ENCODE data around the gene FAM229B.

Gene FAM229B

DNA sequence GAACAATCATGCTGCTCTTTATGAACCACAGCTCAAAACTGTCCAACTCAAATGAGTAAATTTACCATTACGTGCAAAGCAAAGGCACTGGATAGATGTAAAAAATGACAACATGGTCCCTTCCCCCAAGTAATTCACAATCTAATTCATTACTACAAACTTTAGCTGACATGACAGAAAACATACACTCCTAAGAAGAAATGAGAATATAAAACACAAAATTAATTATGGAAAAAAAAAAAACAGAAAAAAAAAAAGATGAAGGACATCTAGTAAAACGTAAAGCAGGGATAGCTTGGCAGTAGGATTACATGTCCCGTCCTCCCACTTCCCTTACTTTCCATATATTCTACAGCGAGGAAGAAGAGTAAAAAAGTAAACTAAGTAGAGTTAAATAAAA is 5.8 kb upstream of the FAM229B start:
- Histone ChIP-seq H3K4me3 (ENCODE audit: low read depth in 1 of 2, low read length in 2 of 2) (no peak overlapping the region), H3K36me3 (ENCODE audit: insufficient read depth, low read length) (peaks cover 48% of the 10 kb centered on the region; the same call in 1 of the 2 replicates), H3K4me2 (ENCODE audit: insufficient read depth, low read length) (no peak overlapping the region), H4K20me1 (ENCODE audit: insufficient read depth, low read length) (no peaks in the 10 kb centered on the region), H3K9me3 (ENCODE audit: insufficient read depth, low read length, severe bottlenecking) (no peaks in the 10 kb centered on the region), H2AFZ (ENCODE audit: low read depth, low read length) (no peak overlapping the region), H3K79me2 (ENCODE audit: insufficient read depth, low read length) (peaks cover 3% of the 10 kb centered on the region), H3K4me1 (ENCODE audit: insufficient read depth, low read length) (peaks cover 16% of the 10 kb centered on the region), H3K27me3 (ENCODE audit: insufficient read depth, low read length, poor library complexity) (no peaks in the 10 kb centered on the region), H3K9ac (ENCODE audit: low read depth, low read length) (no peak overlapping the region), H3K27ac (ENCODE audit: low read length) (no peak overlapping the region)
- DNase-seq = no peak
- no peak for ATAC-seq (ENCODE audit: insufficient read depth, low read depth)
- TF ChIP-seq EZH2 (IDR thresholded peaks at IDR 0.05; ENCODE audit: borderline replicate concordance, low read depth, low read length, severe bottlenecking) = no peak
- TF ChIP-seq, protein P1, sequence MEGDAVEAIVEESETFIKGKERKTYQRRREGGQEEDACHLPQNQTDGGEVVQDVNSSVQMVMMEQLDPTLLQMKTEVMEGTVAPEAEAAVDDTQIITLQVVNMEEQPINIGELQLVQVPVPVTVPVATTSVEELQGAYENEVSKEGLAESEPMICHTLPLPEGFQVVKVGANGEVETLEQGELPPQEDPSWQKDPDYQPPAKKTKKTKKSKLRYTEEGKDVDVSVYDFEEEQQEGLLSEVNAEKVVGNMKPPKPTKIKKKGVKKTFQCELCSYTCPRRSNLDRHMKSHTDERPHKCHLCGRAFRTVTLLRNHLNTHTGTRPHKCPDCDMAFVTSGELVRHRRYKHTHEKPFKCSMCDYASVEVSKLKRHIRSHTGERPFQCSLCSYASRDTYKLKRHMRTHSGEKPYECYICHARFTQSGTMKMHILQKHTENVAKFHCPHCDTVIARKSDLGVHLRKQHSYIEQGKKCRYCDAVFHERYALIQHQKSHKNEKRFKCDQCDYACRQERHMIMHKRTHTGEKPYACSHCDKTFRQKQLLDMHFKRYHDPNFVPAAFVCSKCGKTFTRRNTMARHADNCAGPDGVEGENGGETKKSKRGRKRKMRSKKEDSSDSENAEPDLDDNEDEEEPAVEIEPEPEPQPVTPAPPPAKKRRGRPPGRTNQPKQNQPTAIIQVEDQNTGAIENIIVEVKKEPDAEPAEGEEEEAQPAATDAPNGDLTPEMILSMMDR (IDR thresholded peaks at IDR 0.05; ENCODE audit: borderline replicate concordance, extremely low read depth, low read length, poor library complexity, severe bottlenecking) = no peak

DNA sequence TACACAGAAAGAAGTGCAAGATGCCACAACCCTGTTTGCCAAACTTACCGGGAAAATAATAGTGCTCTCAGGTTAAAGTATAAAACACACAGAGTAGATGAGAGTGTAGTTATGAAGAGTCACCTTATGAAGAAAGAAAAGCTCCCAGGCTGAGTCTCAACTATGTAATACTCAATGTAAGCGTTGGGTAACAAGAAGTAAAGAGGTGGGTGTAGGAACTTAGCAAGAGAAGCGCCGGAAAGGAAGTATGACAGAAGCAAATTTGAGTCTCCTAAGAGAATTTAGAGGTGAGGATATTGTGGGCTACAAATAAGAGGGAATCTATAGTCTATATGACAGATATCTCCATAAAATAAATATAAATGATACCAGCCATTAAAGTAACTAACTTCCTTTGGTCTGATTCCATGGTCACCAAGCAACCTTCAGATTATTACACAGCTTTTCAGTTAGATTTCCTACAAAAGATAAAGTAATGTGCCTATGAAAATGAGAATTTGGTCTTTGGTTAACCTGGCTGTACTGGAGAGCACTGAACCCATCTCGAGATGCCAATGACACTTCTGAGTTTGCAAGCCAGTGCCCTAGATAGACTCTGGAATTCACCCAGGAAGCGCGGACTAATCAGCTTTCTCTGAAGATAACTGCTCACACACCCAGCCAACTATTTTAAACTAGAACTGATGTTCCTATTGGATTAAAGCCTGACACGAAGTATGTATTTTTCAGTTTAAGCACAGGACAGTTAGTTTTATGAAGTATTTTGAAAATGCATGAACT is 1.9 kb upstream of the FAM229B start:
- no peaks in the 10 kb centered on the region for H3K9me3 ChIP-seq (ENCODE audit: insufficient read depth, low read length, severe bottlenecking)
- H3K79me2 ChIP-seq (ENCODE audit: insufficient read depth, low read length) = peaks cover 6% of the 10 kb centered on the region
- no peak overlapping the region for H2AFZ ChIP-seq (ENCODE audit: low read depth, low read length)
- no peak overlapping the region for H3K9ac ChIP-seq (ENCODE audit: low read depth, low read length)
- H3K4me1 ChIP-seq (ENCODE audit: insufficient read depth, low read length) = peaks cover 32% of the 10 kb centered on the region
- DNase-seq = no peak
- no peak for ATAC-seq (ENCODE audit: insufficient read depth, low read depth)
- H3K27me3 ChIP-seq (ENCODE audit: insufficient read depth, low read length, poor library complexity) = no peaks in the 10 kb centered on the region
- no peak for TF ChIP-seq EZH2 (IDR thresholded peaks at IDR 0.05; ENCODE audit: borderline replicate concordance, low read depth, low read length, severe bottlenecking)
- TF ChIP-seq, protein P1 (IDR thresholded peaks at IDR 0.05; ENCODE audit: borderline replicate concordance, extremely low read depth, low read length, poor library complexity, severe bottlenecking) = no peak
- no peak overlapping the region; a peak in 1 of 4 replicates for H3K4me3 ChIP-seq (ENCODE audit: low read depth in 1 of 2, low read length in 2 of 2)
- no peaks in the 10 kb centered on the region for H4K20me1 ChIP-seq (ENCODE audit: insufficient read depth, low read length)
- H3K36me3 ChIP-seq (ENCODE audit: insufficient read depth, low read length) = peaks cover 28% of the 10 kb centered on the region
- no peak overlapping the region for H3K27ac ChIP-seq (ENCODE audit: low read length)
- H3K4me2 ChIP-seq (ENCODE audit: insufficient read depth, low read length) = peak overlapping the region; percentile 74; the same call in 1 of the 2 replicates

DNA sequence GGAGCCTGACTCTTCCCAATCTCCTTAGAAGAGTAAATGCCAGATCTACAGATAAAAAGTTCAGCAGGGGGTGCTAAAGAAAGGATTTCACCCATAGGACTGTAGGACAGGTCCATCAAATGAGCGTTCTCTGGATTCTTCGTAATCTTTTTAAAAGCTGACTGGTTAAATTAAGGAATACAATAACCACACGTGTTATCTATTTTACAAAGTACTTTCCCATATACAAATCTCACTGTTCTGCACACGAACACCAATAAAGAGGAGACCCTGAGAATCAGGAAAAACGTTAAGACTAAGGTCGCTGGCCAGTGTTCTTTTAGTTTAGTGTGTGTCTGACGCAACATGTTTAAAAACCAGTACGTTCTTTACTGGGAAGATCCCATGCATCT is 651 bp upstream of the FAM229B start:
- ATAC-seq (ENCODE audit: insufficient read depth, low read depth) (peak; percentile 34), DNase-seq (no peak)
- TF ChIP-seq, protein P1 (IDR thresholded peaks at IDR 0.05; ENCODE audit: borderline replicate concordance, extremely low read depth, low read length, poor library complexity, severe bottlenecking) = peak; percentile 39
- no peak for TF ChIP-seq EZH2 (IDR thresholded peaks at IDR 0.05; ENCODE audit: borderline replicate concordance, low read depth, low read length, severe bottlenecking)
- H4K20me1 ChIP-seq (ENCODE audit: insufficient read depth, low read length) = no peaks in the 10 kb centered on the region
- peak overlapping the region; percentile 87 for H2AFZ ChIP-seq (ENCODE audit: low read depth, low read length)
- H3K4me3 ChIP-seq (ENCODE audit: low read depth in 1 of 2, low read length in 2 of 2) = peak overlapping the region; percentile 75 to 81
- H3K36me3 ChIP-seq (ENCODE audit: insufficient read depth, low read length) = peaks cover 21% of the 10 kb centered on the region
- H3K27ac ChIP-seq (ENCODE audit: low read length) = peak overlapping the region; percentile 72
- H3K9me3 ChIP-seq (ENCODE audit: insufficient read depth, low read length, severe bottlenecking) = no peaks in the 10 kb centered on the region
- H3K4me1 ChIP-seq (ENCODE audit: insufficient read depth, low read length) = peaks cover 32% of the 10 kb centered on the region
- H3K9ac ChIP-seq (ENCODE audit: low read depth, low read length) = peak overlapping the region; percentile 73
- H3K79me2 ChIP-seq (ENCODE audit: insufficient read depth, low read length) = peaks cover 6% of the 10 kb centered on the region
- H3K4me2 ChIP-seq (ENCODE audit: insufficient read depth, low read length) = peak overlapping the region; percentile 74
- no peaks in the 10 kb centered on the region for H3K27me3 ChIP-seq (ENCODE audit: insufficient read depth, low read length, poor library complexity)

Data from DND-41 (cell line).